Gastroesophageal sphincter (tissue), 3 donors: ENCODE measurements around the gene GSTO1.

ENCODE experiments used
- CTCF ChIP-seq, 4 experiments: fragments of 200-600 bp in 2 of 4; fragments of 450-650 bp in 2 of 4; sonication (generic) in 1 of 4; IDR thresholded peaks; one replicate each; pipeline ENCODE4 v1.5.1; 2017 to 2019; ENCODE audit warnings: antibody characterized with exemption in 4 of 4, mild to moderate bottlenecking in 2 of 4, moderate library complexity in 2 of 4
- EP300 ChIP-seq: sonication (generic); formaldehyde crosslinking; IDR thresholded peaks from one replicate; pipeline ENCODE4 v1.6.1; 2017; ENCODE audit warnings: antibody characterized with exemption, mild to moderate bottlenecking
- POLR2A ChIP-seq, 2 donors: fragments of 450-650 bp; IDR thresholded peaks; one replicate each; pipeline ENCODE4 v1.6.1; 2017; ENCODE audit warnings: antibody characterized with exemption in 2 of 2, mild to moderate bottlenecking in 2 of 2, moderate library complexity in 1 of 2
- POLR2AphosphoS5 ChIP-seq: sonication (generic); formaldehyde crosslinking; IDR thresholded peaks from one replicate; pipeline ENCODE4 v1.6.1; 2017; ENCODE audit warnings: antibody characterized with exemption

- peak in 2 of 4 experiments; percentile 22 to 37 for TF ChIP-seq CTCF (IDR thresholded peaks at IDR 0.05)
- TF ChIP-seq POLR2AphosphoS5 = no peak
- TF ChIP-seq POLR2A (IDR thresholded peaks at IDR 0.05) = no peak
- no peak for TF ChIP-seq EP300
Measured at GRCh38 chr10:104297697-104298660, 43.3 kb downstream of the GSTO1 start.
